Cardiac fibroblast (primary cell): Measurements from ENCODE around the gene SLC6A19.

ENCODE experiments used
- DNase-seq, 2 donors: peaks; one replicate each; pipeline versions ENCODE4 v3.0.0 to v3.0.0-alpha.2; 2010; ENCODE audit warnings: low read depth in 2 of 2
- H3K4me3 ChIP-seq, 2 donors: replicated peaks in 1 of 2; 1 replicate in 1 of 2; 2 replicates in 1 of 2; pipeline ENCODE4 v1.5.1; 2011; ENCODE audit warnings: low read depth in 2 of 2, low read length in 2 of 2, mild to moderate bottlenecking in 2 of 2, moderate library complexity in 1 of 2
- TF ChIP-seq, protein P1 (sequence below): IDR thresholded peaks from one replicate; pipeline ENCODE4 v1.5.1; 2011; ENCODE audit warnings: low read depth, mild to moderate bottlenecking, low read length, inconsistent platforms

The SLC6A19 gene

DNA sequence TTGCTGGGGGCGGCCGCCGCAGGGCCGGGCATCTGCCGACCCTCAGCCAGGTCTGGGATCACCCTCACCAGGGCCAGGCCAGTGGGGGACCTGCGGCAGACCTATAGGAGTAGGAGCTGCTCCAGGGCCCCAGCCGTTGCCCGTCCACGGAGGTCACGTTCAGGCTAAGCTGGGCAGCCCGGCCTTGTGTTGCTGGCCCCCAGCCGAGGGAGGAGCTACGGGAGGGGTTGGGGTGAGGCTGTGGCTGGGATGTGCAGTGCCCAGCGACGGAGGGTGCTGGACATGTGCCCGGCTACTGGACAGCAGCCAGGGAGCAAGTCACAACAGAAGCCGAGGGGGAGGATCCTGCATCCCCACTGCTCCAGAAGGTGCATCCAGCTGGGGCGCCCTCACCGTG lies 39.6 kb upstream of the SLC6A19 start:
- TF ChIP-seq, protein P1, sequence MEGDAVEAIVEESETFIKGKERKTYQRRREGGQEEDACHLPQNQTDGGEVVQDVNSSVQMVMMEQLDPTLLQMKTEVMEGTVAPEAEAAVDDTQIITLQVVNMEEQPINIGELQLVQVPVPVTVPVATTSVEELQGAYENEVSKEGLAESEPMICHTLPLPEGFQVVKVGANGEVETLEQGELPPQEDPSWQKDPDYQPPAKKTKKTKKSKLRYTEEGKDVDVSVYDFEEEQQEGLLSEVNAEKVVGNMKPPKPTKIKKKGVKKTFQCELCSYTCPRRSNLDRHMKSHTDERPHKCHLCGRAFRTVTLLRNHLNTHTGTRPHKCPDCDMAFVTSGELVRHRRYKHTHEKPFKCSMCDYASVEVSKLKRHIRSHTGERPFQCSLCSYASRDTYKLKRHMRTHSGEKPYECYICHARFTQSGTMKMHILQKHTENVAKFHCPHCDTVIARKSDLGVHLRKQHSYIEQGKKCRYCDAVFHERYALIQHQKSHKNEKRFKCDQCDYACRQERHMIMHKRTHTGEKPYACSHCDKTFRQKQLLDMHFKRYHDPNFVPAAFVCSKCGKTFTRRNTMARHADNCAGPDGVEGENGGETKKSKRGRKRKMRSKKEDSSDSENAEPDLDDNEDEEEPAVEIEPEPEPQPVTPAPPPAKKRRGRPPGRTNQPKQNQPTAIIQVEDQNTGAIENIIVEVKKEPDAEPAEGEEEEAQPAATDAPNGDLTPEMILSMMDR, result no peak
- H3K4me3 ChIP-seq, result no peak overlapping the region
- DNase-seq, result peak in 1 of 2 donors; percentile 11

DNA sequence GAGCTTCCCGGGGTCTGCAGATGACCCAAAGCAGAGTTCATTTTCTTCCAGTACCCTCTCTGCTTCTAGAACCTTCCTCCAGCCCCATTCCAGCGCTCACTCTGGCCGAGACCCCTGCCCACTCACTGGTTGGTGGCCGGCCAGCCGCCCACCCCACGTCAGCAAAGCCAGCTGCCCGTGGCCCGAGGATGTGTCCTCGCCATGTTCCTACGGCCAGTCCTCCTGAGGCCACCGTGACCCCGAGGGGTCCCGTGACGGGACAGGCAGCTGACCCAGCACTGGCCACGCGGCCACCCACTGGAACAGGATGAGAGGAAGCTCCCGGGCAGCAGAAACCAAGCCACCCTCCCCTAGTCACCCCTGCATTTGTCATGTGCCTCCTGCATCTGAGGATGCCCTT lies 39.1 kb upstream of the SLC6A19 start:
- H3K4me3 ChIP-seq, result no peak overlapping the region
- no peak for DNase-seq
- TF ChIP-seq, protein P1, result no peak

DNA sequence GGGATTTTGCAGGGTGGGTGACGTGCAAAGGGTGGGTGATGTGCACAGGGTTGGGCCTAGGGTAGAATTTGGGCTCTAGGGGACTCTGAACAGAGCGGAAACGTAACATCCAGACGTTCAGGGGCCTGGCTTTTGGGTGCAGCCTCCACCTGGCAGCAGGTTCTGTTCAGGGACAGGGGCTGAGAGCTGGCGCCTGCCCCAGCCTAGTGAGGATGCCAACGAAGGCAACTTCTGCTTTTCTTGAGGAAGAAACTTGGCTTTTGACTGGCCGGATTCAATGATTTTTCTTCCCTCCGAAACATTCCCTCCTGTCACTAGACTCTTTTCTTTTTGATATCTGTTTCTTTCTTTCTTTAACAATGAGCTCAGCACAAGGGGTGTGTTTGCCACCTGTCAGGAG lies 38.6 kb upstream of the SLC6A19 start:
- DNase-seq, result no peak
- H3K4me3 ChIP-seq, result no peak overlapping the region
- TF ChIP-seq, protein P1, result no peak

DNA sequence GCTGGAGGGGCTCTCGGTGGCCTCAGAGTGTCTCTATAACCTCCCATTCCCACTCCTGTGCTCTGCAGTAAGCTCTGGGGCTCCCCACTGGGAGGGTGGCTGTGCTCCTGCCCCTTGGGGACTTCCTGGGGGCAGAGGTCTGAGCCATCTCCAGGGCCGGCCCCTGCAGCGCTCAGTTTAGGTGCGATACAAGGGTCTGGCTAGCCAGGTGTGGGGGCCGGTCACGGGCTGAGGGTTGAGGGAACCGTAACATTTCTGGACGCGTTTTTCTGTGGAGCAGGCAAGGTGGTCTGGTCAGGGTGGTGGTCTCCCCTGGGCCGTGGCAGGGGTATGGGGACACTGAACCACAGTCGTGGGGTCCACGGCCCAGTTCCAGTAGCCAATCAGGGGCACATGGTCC lies 38.0 kb upstream of the SLC6A19 start:
- TF ChIP-seq, protein P1, result no peak
- no peak overlapping the region for H3K4me3 ChIP-seq
- DNase-seq, result no peak

DNA sequence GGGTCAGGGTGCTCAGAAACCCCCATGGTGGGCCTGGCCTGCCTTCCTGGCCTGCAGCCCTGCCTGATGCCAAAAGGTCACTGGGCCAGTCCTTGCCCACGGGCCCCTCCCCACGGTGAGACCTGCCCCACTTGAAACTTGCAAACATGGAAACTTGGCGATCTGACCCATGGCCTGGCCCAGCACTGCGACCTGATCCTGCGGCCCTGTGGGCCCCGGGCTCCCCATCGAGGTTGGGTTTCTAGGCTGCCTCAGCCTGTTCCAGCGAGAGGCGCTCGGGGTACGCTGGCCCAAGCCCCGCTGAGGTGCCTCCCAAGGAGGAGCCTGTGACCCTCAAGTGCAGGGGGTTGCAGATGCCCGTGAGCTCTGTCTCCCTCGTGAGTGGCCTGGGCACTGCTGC lies 37.5 kb upstream of the SLC6A19 start:
- DNase-seq, result no peak
- no peak overlapping the region for H3K4me3 ChIP-seq
- TF ChIP-seq, protein P1, result no peak

DNA sequence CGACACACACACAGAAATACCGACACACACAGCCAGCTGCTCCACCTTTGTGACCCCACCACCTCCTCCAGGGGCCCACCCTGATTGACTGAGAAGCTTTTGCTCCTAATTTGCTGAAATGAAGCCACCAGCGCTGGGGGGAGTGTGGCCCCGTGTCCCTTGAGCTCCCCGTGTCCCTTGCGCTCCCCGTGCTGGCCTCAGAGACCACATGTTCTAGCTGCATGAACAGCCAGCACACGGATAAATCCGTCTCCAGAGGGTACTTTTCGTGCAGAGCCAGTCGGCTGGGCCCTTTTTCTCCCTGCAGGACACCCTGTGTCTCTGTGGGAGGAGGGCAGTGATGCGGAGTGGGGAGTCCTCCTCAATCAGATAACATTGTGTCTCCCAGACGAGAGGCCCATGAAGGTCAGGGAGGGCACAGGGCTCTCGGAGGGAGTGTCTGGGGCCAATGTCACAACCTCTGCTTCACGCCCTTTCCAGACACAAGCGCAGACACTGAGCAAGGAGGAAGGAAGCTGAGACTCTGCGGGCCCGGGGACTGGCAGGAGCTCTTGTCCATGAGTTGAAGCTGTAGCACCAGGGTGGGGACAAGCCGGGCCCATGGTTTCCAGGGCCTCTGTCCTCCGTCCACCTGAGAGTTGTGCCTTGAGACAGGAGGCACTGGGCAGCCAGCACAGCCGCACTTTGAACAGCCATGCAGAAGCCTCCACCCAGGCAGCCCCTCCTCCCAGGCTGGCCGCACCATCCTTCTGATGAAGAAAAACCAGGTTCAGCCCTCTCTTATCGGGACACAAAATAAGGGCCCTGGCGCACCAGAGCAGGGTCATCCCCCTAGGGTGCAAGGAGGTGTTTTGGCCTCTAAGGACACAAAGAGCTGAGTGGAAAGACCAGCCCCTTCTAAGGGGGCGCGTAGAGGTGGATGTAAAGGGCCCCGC lies 36.4 kb upstream of the SLC6A19 start:
- TF ChIP-seq, protein P1, result no peak
- H3K4me3 ChIP-seq, result no peak overlapping the region
- no peak for DNase-seq
